Measurements from ENCODE around the gene DLG5. TPM values are rescaled to one million over a fixed set of nuclear protein-coding genes. Genes with fewer than 3 reads are reported as not detected.
A peak's percentile ranks its signal among the peaks of the same experiment; 100 is the strongest.

The DLG5 gene
- polyA plus RNA-seq, 2 of the 4 experiments (the other 2 are of a cell fraction), result 17.0 to 30.9 TPM

DNA sequence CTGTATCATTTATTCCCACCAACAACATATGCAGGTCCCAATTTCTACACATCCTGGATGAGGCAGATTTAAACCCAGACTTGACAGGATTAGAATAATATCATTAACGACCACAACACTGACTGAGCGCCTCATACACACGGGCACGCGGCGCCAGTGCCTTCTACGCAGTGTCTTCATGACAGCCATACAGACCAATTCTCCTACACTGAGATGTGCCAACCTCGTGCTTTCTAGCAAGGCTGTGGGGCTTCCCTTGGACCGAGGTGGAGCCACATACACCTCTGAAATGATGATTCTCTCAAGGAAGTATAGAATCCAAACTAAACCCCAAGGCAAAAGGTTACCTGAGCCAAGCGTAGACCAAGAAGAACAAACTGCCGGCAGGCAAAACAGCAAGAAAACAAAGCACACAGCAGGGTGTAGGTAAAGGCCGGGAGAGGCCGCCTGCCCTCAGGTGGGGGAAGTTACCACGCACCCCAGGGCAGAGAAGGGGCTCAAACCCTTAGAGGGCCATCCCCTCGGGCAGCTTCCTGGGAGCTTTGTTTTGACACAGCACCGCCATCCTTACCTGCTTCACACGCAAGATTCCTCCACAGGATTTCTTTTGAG lies 75.8 kb downstream of the DLG5 start:
- ChIA-PET CTCF (interaction anchor here (0.8 to 1.7 kb wide), 2 partner anchors 9 to 179 kb away, joined by 3 to 5 read pairs; partner anchors contain the start of gene POLR3A), POLR2A (no interaction called here)
- Histone ChIP-seq H3K9me3 (no peaks in the 10 kb centered on the region), H3K27ac (no peak overlapping the region), H3K4me2 (no peak overlapping the region), H3K4me1 (peaks cover 29% of the 10 kb centered on the region), H3K4me3 (no peak overlapping the region)
- TF ChIP-seq, protein P1, sequence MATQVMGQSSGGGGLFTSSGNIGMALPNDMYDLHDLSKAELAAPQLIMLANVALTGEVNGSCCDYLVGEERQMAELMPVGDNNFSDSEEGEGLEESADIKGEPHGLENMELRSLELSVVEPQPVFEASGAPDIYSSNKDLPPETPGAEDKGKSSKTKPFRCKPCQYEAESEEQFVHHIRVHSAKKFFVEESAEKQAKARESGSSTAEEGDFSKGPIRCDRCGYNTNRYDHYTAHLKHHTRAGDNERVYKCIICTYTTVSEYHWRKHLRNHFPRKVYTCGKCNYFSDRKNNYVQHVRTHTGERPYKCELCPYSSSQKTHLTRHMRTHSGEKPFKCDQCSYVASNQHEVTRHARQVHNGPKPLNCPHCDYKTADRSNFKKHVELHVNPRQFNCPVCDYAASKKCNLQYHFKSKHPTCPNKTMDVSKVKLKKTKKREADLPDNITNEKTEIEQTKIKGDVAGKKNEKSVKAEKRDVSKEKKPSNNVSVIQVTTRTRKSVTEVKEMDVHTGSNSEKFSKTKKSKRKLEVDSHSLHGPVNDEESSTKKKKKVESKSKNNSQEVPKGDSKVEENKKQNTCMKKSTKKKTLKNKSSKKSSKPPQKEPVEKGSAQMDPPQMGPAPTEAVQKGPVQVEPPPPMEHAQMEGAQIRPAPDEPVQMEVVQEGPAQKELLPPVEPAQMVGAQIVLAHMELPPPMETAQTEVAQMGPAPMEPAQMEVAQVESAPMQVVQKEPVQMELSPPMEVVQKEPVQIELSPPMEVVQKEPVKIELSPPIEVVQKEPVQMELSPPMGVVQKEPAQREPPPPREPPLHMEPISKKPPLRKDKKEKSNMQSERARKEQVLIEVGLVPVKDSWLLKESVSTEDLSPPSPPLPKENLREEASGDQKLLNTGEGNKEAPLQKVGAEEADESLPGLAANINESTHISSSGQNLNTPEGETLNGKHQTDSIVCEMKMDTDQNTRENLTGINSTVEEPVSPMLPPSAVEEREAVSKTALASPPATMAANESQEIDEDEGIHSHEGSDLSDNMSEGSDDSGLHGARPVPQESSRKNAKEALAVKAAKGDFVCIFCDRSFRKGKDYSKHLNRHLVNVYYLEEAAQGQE (IDR thresholded peaks at IDR 0.05), result no peak
- TF ChIP-seq, protein P2, sequence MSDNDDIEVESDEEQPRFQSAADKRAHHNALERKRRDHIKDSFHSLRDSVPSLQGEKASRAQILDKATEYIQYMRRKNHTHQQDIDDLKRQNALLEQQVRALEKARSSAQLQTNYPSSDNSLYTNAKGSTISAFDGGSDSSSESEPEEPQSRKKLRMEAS (IDR thresholded peaks at IDR 0.05), result no peak
- no peak for TF ChIP-seq CBX2 (IDR thresholded peaks at IDR 0.05; ENCODE audit: borderline replicate concordance, low read depth)
- TF ChIP-seq POLR2AphosphoS2 (conservative IDR thresholded peaks at IDR 0.05; ENCODE audit: low read length), result no peak
- no peak for TF ChIP-seq HEYL (CRISPR knock-in tag; IDR thresholded peaks at IDR 0.05)
- no peak for TF ChIP-seq BHLHE40 (IDR thresholded peaks at IDR 0.05; ENCODE audit: low read depth, low read length)
- TF ChIP-seq FOSL2 (IDR thresholded peaks at IDR 0.05), result no peak
- no peak for TF ChIP-seq FOSL2 (CRISPR knock-in tag; IDR thresholded peaks at IDR 0.05)
- no peak for TF ChIP-seq ELK1 (IDR thresholded peaks at IDR 0.05; ENCODE audit: low read depth, low read length)
- TF ChIP-seq HDAC2 (IDR thresholded peaks at IDR 0.05), result no peak
- TF ChIP-seq ESRRA (IDR thresholded peaks at IDR 0.05; ENCODE audit: borderline replicate concordance, low read length), result no peak
- no peak for TF ChIP-seq CHD4 (IDR thresholded peaks at IDR 0.05; ENCODE audit: borderline replicate concordance)
- TF ChIP-seq NR3C1 (IDR thresholded peaks at IDR 0.05), result no peak
- TF ChIP-seq ZFP36 (IDR thresholded peaks at IDR 0.05; ENCODE audit: borderline replicate concordance, partially characterized antibody), result no peak
- no peak for TF ChIP-seq EHF (CRISPR knock-in tag; IDR thresholded peaks at IDR 0.05)
- TF ChIP-seq, protein P3, sequence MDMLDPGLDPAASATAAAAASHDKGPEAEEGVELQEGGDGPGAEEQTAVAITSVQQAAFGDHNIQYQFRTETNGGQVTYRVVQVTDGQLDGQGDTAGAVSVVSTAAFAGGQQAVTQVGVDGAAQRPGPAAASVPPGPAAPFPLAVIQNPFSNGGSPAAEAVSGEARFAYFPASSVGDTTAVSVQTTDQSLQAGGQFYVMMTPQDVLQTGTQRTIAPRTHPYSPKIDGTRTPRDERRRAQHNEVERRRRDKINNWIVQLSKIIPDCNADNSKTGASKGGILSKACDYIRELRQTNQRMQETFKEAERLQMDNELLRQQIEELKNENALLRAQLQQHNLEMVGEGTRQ (IDR thresholded peaks at IDR 0.05), result no peak
- no peak for TF ChIP-seq POLR2A (IDR thresholded peaks at IDR 0.05; ENCODE audit: low read length)
- TF ChIP-seq TFCP2L1 (CRISPR knock-in tag; IDR thresholded peaks at IDR 0.05), result no peak
- ATAC-seq (no peak), FAIRE-seq (no peak), DNase-seq (ENCODE audit: low read depth in 1 of 2, low spot score in 1 of 2) (no peak)
- 92% methylated on average over 17 of the region's 17 CpGs for WGBS (ENCODE audit: missing lambda C conversion rate)

GRCh38 chr10:77849039-77849664 lies 77.4 kb downstream of the DLG5 start:
- WGBS (ENCODE audit: missing lambda C conversion rate), result 41% methylated on average over 9 of the region's 12 CpGs
- H3K4me3 ChIP-seq, result no peak overlapping the region
- ChIA-PET CTCF (no interaction called here), POLR2A (no interaction called here)
- H3K27ac ChIP-seq, result peak overlapping the region in 1 of 2 experiments; percentile 38; a peak in 2 of 6 replicates
- TF ChIP-seq, protein P3 (IDR thresholded peaks at IDR 0.05), result no peak
- peak overlapping the region; percentile 43; the same call in 2 of the 3 replicates for H3K4me2 ChIP-seq
- H3K4me1 ChIP-seq, result peaks cover 44% of the 10 kb centered on the region
- FAIRE-seq (no peak), DNase-seq (ENCODE audit: low read depth in 1 of 2, low spot score in 1 of 2) (peak in 1 of 2 experiments; percentile 37), ATAC-seq (no peak)
- H3K9me3 ChIP-seq, result no peaks in the 10 kb centered on the region

Measured in A549 (cell line).